NCI-H1694 treated with DMSO at 0.1 percent for 48 hours (cell line): ENCODE data around the gene LRRC74A.

Experiments used
- DNase-seq: peaks from one replicate; lab custom pipeline; 2025; lab: John Stamatoyannopoulos, UW

The LRRC74A gene

GRCh38 chr14:76810525-76810924 lies 15.7 kb upstream of the LRRC74A start:
- no peak for DNase-seq

GRCh38 chr14:76810953-76811400 lies 15.2 kb upstream of the LRRC74A start:
- DNase-seq, result peak; percentile 66

- no peak for DNase-seq
These were observed 14.6 kb upstream of the LRRC74A start for GRCh38 chr14:76811561-76811960.

- no peak for DNase-seq
These were observed 14.2 kb upstream of the LRRC74A start for GRCh38 chr14:76812093-76812421.

- peak; percentile 95 for DNase-seq
These were observed 13.5 kb upstream of the LRRC74A start, which contains the start of gene ANGEL1 for GRCh38 chr14:76812422-76813383. Gene ANGEL1, minus strand, starts transcription at chr14:76812882. Its CDS starts 55 bp downstream, at chr14:76812827.

- no peak for DNase-seq
These were observed 11.2 kb upstream of the LRRC74A start for GRCh38 chr14:76814726-76815645.

DNA sequence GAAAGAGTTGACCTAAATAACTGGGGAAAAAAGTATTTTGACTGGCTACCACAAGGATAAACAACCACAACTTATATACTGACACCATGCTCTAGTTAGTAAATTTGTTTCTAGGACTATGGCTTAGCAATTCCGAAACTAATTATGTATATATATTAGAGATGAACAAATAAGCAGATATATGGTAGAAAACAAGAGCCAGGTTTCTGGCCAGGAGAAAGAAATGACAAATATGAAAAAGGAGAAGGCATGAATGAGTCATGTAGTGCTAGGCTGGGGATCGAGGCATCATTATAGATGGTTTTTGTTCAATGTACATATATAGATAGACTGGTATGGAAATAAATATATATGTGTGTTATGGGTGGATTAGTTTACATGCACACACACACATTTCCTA lies 5.5 kb upstream of the LRRC74A start:
- DNase-seq, result no peak

DNA sequence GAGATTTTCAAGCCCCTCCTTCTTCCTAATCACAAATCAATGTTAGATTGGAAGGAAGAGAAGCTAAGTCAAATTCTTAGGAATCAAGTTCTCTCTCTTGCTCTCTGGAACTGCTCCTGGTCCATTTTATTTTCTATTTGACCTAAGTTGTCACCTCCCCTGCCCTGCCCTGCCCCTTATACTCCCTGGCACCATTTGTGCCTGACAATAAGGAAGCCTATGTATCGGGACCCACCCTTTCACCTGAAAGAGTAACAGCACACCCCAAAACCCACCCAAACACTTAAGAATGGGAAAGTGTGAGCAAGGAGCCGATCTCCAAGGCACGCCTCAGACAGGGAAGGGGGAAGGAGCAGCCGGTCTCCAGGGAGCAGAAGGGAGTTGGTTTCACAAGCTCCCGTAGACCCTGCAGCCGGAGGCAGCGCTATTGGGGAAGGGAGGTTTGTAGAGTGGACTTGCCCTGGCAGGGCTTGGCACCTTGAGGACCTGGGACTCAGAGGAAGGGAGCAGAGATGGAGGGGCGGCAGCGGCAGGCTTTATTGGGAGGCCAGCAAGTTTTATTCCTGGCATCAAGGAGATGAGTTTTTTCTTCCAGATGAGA lies 1.6 kb downstream of the LRRC74A start:
- DNase-seq, result no peak

DNA sequence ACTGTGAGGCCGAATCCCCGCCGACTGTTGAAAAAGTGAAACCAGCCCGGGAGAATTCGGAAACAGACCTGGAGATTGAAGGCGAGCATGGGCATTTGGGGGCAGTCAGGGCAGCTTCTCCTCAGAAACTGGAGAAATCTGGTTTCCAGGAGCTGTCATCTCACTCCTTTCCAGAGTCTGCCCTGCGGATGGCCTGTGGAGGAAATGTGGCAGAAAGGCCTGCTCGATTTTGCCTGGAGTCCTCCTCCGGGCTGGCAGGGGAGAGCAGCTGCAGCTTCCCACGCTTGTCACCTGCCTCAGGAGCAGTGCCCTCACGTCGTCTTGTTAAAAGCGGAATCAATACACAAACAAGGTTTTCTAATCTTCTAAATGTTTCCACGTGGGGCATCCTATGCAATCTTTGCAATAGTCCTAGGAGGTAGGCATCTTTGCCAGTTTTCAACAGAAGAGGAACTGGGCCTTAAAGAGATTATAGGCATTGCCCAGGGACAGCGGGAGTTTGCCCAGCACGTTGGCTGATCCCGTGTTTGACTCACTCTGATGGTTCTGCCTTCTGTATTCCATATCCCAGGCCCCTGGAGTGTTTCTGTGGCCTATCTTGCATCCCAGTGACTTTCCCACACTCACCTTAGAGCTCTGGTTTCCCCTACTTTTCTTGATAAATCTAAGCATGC lies 2.3 kb downstream of the LRRC74A start:
- no peak for DNase-seq

DNA sequence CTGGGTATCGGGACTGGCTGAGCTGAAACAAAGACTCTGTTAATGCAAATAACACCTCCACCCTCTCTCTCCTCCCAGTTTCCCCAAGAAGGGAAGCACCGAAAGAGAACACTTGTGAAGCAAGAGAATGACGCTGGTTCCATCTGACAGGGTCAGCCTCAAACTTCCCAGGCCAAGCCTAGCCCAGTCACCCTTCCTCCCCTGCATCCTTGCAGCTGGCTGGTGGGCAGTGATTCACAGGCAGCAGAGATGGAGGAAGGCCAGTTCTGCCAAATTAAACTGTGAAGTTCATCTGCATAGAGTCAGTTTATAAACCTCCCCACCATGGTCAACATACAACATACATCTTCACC lies 2.8 kb downstream of the LRRC74A start:
- DNase-seq, result no peak

GRCh38 chr14:76829650-76830421 lies 3.6 kb downstream of the LRRC74A start:
- no peak for DNase-seq

DNA sequence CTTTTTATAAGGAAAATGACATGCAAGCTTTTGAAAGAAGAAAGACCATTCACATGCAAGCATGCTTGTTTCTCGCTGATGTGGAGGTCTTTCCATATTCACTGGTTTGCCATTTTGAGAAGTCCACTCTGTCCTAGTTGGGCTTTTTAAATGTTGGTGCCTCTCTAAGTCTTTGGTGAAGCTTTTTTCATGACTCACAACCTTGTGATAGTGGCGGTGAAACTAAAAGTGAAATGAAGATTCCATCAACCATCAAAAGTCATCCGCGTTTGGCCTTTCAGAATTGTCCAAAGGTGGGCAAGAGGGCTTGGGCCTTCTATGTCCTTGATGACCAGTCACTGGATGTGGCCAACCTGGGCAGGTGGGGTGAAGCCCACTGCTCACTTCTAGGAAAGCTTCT lies 4.3 kb downstream of the LRRC74A start:
- no peak for DNase-seq

DNA sequence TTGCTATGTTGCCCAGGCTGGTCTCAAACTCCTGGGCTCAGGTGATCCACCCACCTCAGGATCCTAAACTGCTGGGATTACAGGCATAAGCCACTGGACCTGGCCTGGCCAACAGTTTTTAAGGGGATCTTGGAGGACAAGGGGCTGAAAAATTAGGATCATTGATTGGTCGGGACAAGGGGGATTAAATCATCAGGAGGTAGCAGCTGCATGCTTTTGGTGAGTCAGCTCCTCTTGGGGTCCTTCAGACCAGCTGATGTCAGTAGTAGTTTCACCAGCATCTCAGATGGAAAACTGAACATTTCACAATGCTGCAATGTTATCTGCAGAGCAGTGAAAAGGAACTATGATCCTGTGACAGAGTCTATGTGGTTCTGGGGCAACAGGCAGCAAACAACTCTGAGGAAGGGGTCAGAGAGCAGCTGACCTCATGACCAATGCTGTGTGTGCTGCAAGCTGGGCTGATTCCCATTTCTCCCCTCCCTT lies 6.3 kb downstream of the LRRC74A start:
- DNase-seq, result no peak

DNA sequence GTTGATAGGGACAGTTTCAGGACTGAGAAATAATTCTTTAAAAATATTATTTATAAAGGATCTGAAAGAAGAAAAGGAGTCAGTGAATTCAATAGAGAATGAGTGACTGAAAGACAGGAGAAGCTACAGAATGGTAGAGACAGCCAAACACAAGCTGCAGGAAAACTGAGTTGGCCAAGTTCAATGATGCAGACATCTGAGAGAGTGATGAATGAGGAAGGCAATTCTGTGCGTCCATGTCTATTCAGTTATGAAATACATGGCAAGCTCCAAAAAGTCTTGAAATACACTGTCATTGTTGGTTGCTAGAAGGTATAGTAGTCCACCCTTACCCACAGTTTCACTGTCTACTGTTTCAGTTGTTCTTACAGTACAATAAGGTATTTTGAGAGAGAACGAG lies 6.8 kb downstream of the LRRC74A start:
- no peak for DNase-seq

DNA sequence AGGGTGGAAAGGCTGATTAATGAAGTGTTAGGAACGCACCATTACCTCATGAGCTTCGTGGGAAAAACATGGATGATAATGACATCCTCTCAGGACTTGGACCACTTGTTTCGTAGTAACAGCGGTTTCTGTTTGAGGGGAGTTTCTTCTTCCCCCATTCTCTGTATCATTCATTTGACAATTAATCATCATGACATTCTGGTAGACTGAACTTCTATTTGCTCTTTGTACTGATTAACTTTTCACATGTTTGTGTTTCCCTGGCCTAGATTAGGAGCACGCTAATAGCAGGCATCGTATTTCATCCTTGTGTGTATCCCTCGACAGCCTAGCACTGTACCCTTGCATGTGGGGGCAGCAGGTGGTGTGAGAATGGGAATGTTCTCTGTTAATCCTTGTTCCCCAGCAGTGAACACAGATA lies 8.0 kb downstream of the LRRC74A start:
- no peak for DNase-seq

- no peak for DNase-seq
These were observed 9.9 kb downstream of the LRRC74A start for GRCh38 chr14:76836029-76836630.

GRCh38 chr14:76837524-76837923 lies 11.3 kb downstream of the LRRC74A start:
- DNase-seq, result no peak

DNA sequence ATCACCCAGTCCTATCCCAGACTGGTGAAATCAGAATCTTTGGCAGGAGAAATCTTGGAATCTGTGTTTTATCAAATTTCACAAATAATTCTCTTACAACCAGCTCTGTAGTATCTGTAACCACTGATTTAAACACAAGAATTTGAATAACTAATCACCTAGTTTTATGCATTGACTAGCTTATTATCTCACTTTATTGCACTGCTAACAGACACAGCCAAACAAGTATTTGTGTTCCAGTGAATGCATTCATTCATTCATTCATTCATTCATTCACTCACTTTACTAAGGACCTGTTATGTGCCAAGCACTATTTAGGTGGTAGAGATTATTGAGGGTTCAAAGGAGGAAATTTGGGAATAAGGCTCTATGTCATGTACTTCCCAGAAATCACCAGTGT lies 16.2 kb downstream of the LRRC74A start:
- DNase-seq, result no peak

DNA sequence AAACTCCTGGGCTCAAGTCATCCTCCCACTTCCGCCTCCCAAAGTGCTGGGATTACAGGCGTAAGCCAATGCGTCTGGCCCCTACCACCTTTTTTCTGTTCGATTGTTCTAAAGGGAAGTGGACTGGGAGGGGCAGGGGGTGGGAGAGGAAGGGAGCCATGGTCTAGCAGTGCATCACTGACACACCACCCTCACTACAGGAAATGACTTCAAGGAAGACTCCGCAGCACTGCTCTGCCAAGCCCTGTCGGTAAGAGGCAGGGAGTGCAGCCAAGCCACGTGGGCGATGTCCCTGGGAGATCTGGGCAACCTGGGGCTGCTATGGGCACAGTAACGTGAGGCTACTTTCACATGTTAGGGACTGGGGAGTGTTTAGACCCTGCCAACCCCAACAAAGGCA lies 18.0 kb downstream of the LRRC74A start:
- no peak for DNase-seq

DNA sequence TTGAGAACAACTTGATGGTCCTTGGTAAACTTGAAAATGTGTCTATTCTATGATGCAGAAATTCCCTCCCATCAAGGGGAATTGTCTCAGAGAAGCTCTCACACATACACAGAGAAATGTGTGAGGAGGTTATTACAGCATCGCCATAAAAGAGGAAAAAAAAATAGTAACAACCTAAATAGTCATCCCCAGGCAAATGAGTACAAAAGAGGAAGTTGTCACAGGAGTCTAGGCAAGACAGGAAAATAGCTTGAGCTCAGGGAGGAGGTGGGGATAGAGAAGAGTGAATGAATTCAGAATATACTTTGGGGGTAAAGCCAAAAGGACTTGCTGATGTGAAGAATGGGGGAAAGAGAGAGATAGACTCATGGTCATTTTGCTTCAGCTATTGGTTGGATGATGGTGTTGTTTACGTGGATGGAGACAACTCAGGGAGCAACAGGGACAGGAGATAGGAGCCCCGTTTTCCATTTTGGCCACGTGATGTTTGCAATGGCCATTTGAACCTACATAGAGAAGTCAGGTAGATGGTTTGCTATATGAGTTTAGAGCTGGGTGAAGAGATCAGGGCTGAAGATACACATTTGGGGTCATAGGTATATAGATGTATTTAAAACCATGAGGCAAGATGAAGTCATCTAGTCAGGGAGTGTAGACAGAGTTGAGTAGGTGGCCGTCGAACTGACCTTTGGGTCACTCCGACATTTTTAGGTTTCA lies 20.3 kb downstream of the LRRC74A start:
- no peak for DNase-seq
